Prostate gland (tissue), 2 donors: ENCODE data around the gene KCNJ1. TPM values are rescaled to one million over a fixed set of nuclear protein-coding genes. Genes with fewer than 3 reads are reported as not detected.

Source experiments
- DNase-seq: peaks from one replicate; pipeline ENCODE4 v3.0.0-alpha.2; 2019; ENCODE audit warnings: low spot score
- H3K27ac ChIP-seq, 2 donors: fragments of 200-600 bp; sonication (generic); 2 replicates each; pipeline ENCODE4 v1.5.1; 2017 to 2019
- H3K27me3 ChIP-seq: fragments of 200-600 bp; sonication (generic); replicated peaks from 2 replicates; pipeline ENCODE4 v1.5.1; 2019; ENCODE audit not compliant: insufficient read depth
- H3K36me3 ChIP-seq, 2 donors: fragments of 200-600 bp; sonication (generic); 1 replicate in 1 of 2; 2 replicates in 1 of 2; pipeline versions ENCODE4 v1.5.1 to v1.8.1; 2017 to 2019
- H3K4me1 ChIP-seq: fragments of 200-600 bp; sonication (generic); replicated peaks from 2 replicates; pipeline ENCODE4 v1.5.1; 2019
- H3K4me3 ChIP-seq, 2 donors: fragments of 200-600 bp; sonication (generic); 2 replicates each; pipeline ENCODE4 v1.5.1; 2017 to 2019
- H3K9me3 ChIP-seq: fragments of 200-600 bp; sonication (generic); 2 replicates; pipeline ENCODE4 v1.5.1; 2017
- CTCF ChIP-seq, 4 experiments: fragments of 200-600 bp in 2 of 4; fragments of 450-650 bp in 2 of 4; sonication (generic) in 2 of 4; IDR thresholded peaks; 1 replicate in 3 of 4; 2 replicates in 1 of 4; pipeline ENCODE4 v1.5.1; 2016 to 2019; ENCODE audit warnings: antibody characterized with exemption in 4 of 4, mild to moderate bottlenecking in 2 of 4, moderate library complexity in 2 of 4
- POLR2A ChIP-seq: fragments of 450-650 bp; IDR thresholded peaks from one replicate; pipeline ENCODE4 v1.6.1; 2016; ENCODE audit warnings: antibody characterized with exemption, mild to moderate bottlenecking
- POLR2AphosphoS5 ChIP-seq: sonication (generic); formaldehyde crosslinking; IDR thresholded peaks from one replicate; pipeline ENCODE4 v1.6.1; 2017; ENCODE audit warnings: antibody characterized with exemption
- WGBS: methylation state at CpG from one replicate; pipeline ENCODE4 v1.1.5; 2018; 5-methylcytosine and 5-hydroxymethylcytosine counted together
- intact Hi-C: fragments of 100-400 bp; cut with DNase I; formaldehyde crosslinking; loops from one replicate; pipeline ENCODE4 v1.14.2; 2022
- total RNA-seq, 2 donors: library from RNA; depleted of rRNA; stranded (reverse); fragments of >200 nt; gene quantifications; one replicate each; pipeline ENCODE4 v1.1.0, GENCODE V29; 2016

Gene KCNJ1
- total RNA-seq, 2 donors from 2014 or later: not detected

- H3K4me3 ChIP-seq: no peak overlapping the region
- DNase-seq: peak; percentile 11
- H3K9me3 ChIP-seq: no peaks in the 10 kb centered on the region
- intact Hi-C loops: no loop called here
- 11% methylated on average over 11 of the region's 11 CpGs for WGBS
- no peak overlapping the region for H3K27ac ChIP-seq
- H3K4me1 ChIP-seq: no peaks in the 10 kb centered on the region
- H3K36me3 ChIP-seq: no peaks in the 10 kb centered on the region
- H3K27me3 ChIP-seq: no peaks in the 10 kb centered on the region
- TF ChIP-seq POLR2AphosphoS5 (no peak), CTCF (IDR thresholded peaks at IDR 0.05) (no peak), POLR2A (no peak)
These were observed 76.9 kb downstream of the KCNJ1 start for GRCh38 chr11:128790196-128790595.

DNA sequence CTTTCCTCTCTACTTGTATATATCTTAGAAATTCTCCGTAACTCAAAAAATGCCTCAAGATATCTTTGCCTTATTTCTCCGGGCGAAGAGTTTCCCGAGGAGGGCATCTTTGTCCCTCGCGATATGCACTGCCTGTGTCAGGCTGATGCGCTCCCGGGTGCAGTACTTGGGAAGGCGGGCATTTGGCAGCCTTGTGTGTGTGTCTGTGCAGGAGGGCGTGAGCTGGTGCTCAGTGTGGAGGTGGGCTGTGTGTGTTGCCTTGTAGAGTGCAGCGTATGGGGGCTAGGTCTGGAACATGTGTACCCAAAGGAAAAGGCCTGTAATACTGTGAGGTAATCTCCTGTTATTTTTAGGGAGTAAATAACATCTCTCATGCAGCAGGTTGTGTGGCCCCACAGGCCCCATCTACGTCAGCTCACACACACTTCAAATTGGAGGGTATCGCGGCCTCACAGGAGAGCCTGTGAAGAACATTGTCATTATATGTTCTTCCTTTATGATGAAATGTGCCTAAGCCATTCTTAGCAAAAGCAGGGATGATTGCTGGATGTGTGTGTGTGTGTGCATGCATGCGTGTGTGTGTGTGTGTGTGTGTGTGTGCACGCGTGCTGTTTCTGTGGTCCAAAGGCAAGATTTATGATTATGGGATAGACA, 77.5 kb downstream of the KCNJ1 start:
- intact Hi-C loops: no loop called here
- WGBS: 84% methylated on average over 17 of the region's 17 CpGs
- Histone ChIP-seq H3K4me1 (no peaks in the 10 kb centered on the region), H3K27ac (no peak overlapping the region), H3K9me3 (no peaks in the 10 kb centered on the region), H3K36me3 (no peaks in the 10 kb centered on the region), H3K27me3 (no peaks in the 10 kb centered on the region), H3K4me3 (no peak overlapping the region)
- TF ChIP-seq POLR2A (no peak), CTCF (IDR thresholded peaks at IDR 0.05) (no peak), POLR2AphosphoS5 (no peak)
- no peak for DNase-seq

Other genes with a start within 250 kb of the KCNJ1 start
- gene FLI1, start 173.2 kb downstream of the KCNJ1 start, total RNA-seq: 10 to 100 TPM in 1 of 2 donors, 1 to 10 TPM in 1; 9.8 to 10.6 TPM
- 1 to 10 TPM; 3.9 to 4.7 TPM for gene KCNJ5, start 24.1 kb upstream of the KCNJ1 start, total RNA-seq
- 1 to 10 TPM in 1 of 2 donors, under 1 TPM in 1; 0.74 to 5.1 TPM for gene TP53AIP1, start 75.6 kb upstream of the KCNJ1 start, total RNA-seq